Tibial artery (tissue), 4 donors: Measurements from ENCODE around the gene PRTG.

Experiments used
- DNase-seq, 2 donors: peaks; one replicate each; pipeline ENCODE4 v3.0.0-alpha.2; 2019
- H3K27ac ChIP-seq, 2 donors: fragments of 200-600 bp; sonication (generic) in 1 of 2; 1 replicate in 1 of 2; 2 replicates in 1 of 2; pipeline ENCODE4 v1.5.1; 2018 to 2019; ENCODE audit warnings: mild to moderate bottlenecking in 1 of 2
- H3K27me3 ChIP-seq, 2 donors: fragments of 200-600 bp; sonication (generic) in 1 of 2; one replicate each; pipeline versions ENCODE4 v1.5.1 to v1.6.0; 2016 to 2019
- H3K36me3 ChIP-seq, 3 donors: fragments of 200-600 bp; sonication (generic) in 2 of 3; one replicate each; pipeline ENCODE4 v1.5.1; 2016 to 2019; ENCODE audit warnings: mild to moderate bottlenecking in 2 of 3
- H3K4me1 ChIP-seq, 4 donors: fragments of 200-600 bp; sonication (generic) in 2 of 4; 1 replicate in 3 of 4; 2 replicates in 1 of 4; pipeline ENCODE4 v1.5.1; 2016 to 2019
- H3K4me3 ChIP-seq, 2 donors: fragments of 200-600 bp; sonication (generic) in 1 of 2; 1 replicate in 1 of 2; 2 replicates in 1 of 2; pipeline ENCODE4 v1.5.1; 2018 to 2019; ENCODE audit warnings: mild to moderate bottlenecking in 2 of 2
- H3K9me3 ChIP-seq, 3 donors: fragments of 200-600 bp; sonication (generic) in 1 of 3; one replicate each; pipeline ENCODE4 v1.5.1; 2016 to 2019
- CTCF ChIP-seq, 2 experiments: fragments of 200-600 bp in 1 of 2; fragments of 450-650 bp in 1 of 2; IDR thresholded peaks; one replicate each; pipeline ENCODE4 v1.5.1; 2017 to 2019; ENCODE audit warnings: antibody characterized with exemption in 2 of 2, mild to moderate bottlenecking in 1 of 2, moderate library complexity in 1 of 2
- intact Hi-C: fragments of 100-400 bp; cut with DNase I; formaldehyde crosslinking; loops from one replicate; pipeline ENCODE4 v1.15.0; 2023; ENCODE audit warnings: low total_unique reads

Gene PRTG

GRCh38 chr15:55784286-55784685 is 41.3 kb upstream of the PRTG start:
- Histone ChIP-seq H3K9me3 (no peaks in the 10 kb centered on the region), H3K4me1 (no peaks in the 10 kb centered on the region), H3K4me3 (no peak overlapping the region), H3K27ac (no peak overlapping the region), H3K27me3 (no peaks in the 10 kb centered on the region), H3K36me3 (no peaks in the 10 kb centered on the region)
- no peak for TF ChIP-seq CTCF (IDR thresholded peaks at IDR 0.05)
- no peak for DNase-seq
- intact Hi-C loops: no loop called here

- H3K27me3 ChIP-seq: no peaks in the 10 kb centered on the region
- H3K9me3 ChIP-seq: no peaks in the 10 kb centered on the region
- no peak for DNase-seq
- no peak overlapping the region for H3K4me3 ChIP-seq
- H3K4me1 ChIP-seq: no peaks in the 10 kb centered on the region
- H3K27ac ChIP-seq: no peak overlapping the region
- intact Hi-C loops: no loop called here
- TF ChIP-seq CTCF (IDR thresholded peaks at IDR 0.05): no peak
- H3K36me3 ChIP-seq: no peaks in the 10 kb centered on the region
Measured at GRCh38 chr15:55782901-55783300, 39.9 kb upstream of the PRTG start.

GRCh38 chr15:55780292-55780691 is 37.3 kb upstream of the PRTG start:
- Histone ChIP-seq H3K27ac (no peak overlapping the region), H3K9me3 (no peaks in the 10 kb centered on the region), H3K4me3 (no peak overlapping the region), H3K36me3 (no peaks in the 10 kb centered on the region), H3K27me3 (no peaks in the 10 kb centered on the region), H3K4me1 (no peaks in the 10 kb centered on the region)
- intact Hi-C loops: no loop called here
- no peak for DNase-seq
- TF ChIP-seq CTCF (IDR thresholded peaks at IDR 0.05): no peak

GRCh38 chr15:55778932-55779331 is 36.0 kb upstream of the PRTG start:
- no peak overlapping the region for H3K4me3 ChIP-seq
- no peak for DNase-seq
- H3K4me1 ChIP-seq: no peaks in the 10 kb centered on the region
- no peaks in the 10 kb centered on the region for H3K9me3 ChIP-seq
- no peak overlapping the region for H3K27ac ChIP-seq
- H3K27me3 ChIP-seq: no peaks in the 10 kb centered on the region
- H3K36me3 ChIP-seq: no peaks in the 10 kb centered on the region
- no peak for TF ChIP-seq CTCF (IDR thresholded peaks at IDR 0.05)
- intact Hi-C loops: no loop called here

- Histone ChIP-seq H3K27ac (no peak overlapping the region), H3K9me3 (no peaks in the 10 kb centered on the region), H3K4me3 (no peak overlapping the region), H3K27me3 (peaks cover 0 to 2% of the 10 kb centered on the region in 2 donors), H3K36me3 (no peaks in the 10 kb centered on the region), H3K4me1 (no peaks in the 10 kb centered on the region)
- DNase-seq: no peak
- intact Hi-C loops: no loop called here
- TF ChIP-seq CTCF (IDR thresholded peaks at IDR 0.05): no peak
Measured at GRCh38 chr15:55775316-55775715, 32.4 kb upstream of the PRTG start.
